ENCODE measurements around the gene SRPK1. TPM values are rescaled to one million over a fixed set of nuclear protein-coding genes. Genes with fewer than 3 reads are reported as not detected.

The SRPK1 gene
- total and polyA plus RNA-seq, 2 of the 8 experiments (the other 6 are each of a cell fraction or from before 2014, with no cell fraction given) = 25.7 to 116 TPM

DNA sequence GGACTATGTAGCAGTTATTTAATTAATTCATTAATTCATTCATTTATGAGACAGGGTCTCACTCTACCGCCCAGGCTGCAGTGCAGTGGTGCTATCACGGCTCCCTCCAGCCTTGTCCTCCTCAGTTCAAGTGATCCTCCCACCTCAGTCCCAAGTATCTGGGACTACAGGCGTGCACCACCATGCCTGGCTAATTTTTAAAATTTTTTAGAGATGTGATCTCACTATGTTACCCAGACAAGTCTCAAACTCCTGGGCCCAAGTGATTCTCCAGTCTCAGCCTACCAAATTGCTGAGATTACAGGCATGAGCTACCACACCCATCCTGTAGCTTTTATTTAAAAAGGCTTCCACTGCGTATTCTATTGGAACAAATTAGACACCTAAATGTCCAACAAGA is 23.4 kb downstream of the SRPK1 start (continued):
- TF ChIP-seq PHF8 (conservative IDR thresholded peaks at IDR 0.05; ENCODE audit: low read depth, low read length) (no peak), BRCA1 (IDR thresholded peaks at IDR 0.05; ENCODE audit: low read depth, low read length) (no peak), HDAC6 (IDR thresholded peaks at IDR 0.05; ENCODE audit: low read depth, low read length) (no peak), SIRT6 (IDR thresholded peaks at IDR 0.05; ENCODE audit: low read length) (no peak), KDM4A (IDR thresholded peaks at IDR 0.05; ENCODE audit: low read depth, low read length, severe bottlenecking) (no peak), RNF2 (IDR thresholded peaks at IDR 0.05; ENCODE audit: borderline replicate concordance, low read depth, low read length, missing control alignments, poor library complexity, severe bottlenecking) (no peak), RAD21 (IDR thresholded peaks at IDR 0.05 in 1 of 2, conservative IDR thresholded peaks at IDR 0.05 in 1 of 2; ENCODE audit: low read depth in 2 of 2, low read length in 2 of 2) (no peak)
